C4-2B (cell line): Measurements from ENCODE around the gene MMP27.
A peak's percentile ranks its signal among the peaks of the same experiment; 100 is the strongest.

Experiments
- H3K27ac ChIP-seq: fragments of 450-650 bp; 2 replicates; pipeline ENCODE4 v1.5.1; 2017
- ZFX ChIP-seq: fragments of 450-650 bp; IDR thresholded peaks from 2 replicates; pipeline ENCODE4 v1.6.1; 2017
- TF ChIP-seq, protein P1 (sequence below): fragments of 450-650 bp; conservative IDR thresholded peaks from 2 replicates; pipeline ENCODE4 v1.5.1; 2017; ENCODE audit warnings: mild to moderate bottlenecking

The MMP27 gene

DNA sequence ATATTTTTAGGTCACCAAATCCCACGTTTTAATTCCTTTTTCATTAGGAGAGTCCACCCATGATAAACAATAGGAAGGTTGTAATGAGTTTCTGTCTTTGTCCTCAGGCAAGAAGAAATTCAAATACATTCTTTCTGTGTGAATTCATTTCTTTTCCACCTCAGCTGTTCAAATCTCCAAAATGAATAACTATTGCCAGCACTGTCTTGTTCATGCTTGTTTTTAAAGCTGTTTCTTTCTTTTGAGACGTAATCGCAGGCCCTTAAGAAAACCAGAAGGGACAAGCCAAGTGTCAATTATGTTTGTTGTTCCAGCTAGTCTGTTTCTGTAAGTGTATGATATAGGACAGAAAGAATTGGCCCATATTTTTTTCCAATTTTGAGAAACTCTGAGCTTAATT lies 20.2 kb downstream of the MMP27 start:
- H3K27ac ChIP-seq = no peak overlapping the region
- TF ChIP-seq, protein P1, sequence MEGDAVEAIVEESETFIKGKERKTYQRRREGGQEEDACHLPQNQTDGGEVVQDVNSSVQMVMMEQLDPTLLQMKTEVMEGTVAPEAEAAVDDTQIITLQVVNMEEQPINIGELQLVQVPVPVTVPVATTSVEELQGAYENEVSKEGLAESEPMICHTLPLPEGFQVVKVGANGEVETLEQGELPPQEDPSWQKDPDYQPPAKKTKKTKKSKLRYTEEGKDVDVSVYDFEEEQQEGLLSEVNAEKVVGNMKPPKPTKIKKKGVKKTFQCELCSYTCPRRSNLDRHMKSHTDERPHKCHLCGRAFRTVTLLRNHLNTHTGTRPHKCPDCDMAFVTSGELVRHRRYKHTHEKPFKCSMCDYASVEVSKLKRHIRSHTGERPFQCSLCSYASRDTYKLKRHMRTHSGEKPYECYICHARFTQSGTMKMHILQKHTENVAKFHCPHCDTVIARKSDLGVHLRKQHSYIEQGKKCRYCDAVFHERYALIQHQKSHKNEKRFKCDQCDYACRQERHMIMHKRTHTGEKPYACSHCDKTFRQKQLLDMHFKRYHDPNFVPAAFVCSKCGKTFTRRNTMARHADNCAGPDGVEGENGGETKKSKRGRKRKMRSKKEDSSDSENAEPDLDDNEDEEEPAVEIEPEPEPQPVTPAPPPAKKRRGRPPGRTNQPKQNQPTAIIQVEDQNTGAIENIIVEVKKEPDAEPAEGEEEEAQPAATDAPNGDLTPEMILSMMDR = no peak
- no peak for TF ChIP-seq ZFX

DNA sequence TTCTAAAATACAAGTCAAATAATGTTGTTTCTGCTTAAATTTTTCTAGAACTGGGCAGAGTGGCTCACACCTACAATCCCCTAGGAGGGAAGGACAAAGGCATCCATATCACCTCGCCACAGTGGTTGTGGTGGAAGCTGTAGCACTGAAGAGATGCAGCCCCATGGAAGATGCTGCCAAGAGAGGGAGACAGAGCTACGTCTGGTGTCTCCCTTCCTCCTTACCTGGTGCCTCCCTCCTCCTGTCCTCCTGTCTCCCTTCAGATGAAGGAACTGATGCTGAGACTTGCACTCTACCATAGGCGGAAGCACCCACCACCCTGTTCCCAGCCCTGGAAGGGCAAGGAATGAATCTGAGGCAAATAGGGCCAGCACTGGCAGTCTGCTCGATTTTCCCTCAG lies 22.3 kb downstream of the MMP27 start:
- TF ChIP-seq, protein P1 = peak; percentile 11; the same call in 1 of the 2 replicates
- no peak for TF ChIP-seq ZFX
- no peak overlapping the region for H3K27ac ChIP-seq

DNA sequence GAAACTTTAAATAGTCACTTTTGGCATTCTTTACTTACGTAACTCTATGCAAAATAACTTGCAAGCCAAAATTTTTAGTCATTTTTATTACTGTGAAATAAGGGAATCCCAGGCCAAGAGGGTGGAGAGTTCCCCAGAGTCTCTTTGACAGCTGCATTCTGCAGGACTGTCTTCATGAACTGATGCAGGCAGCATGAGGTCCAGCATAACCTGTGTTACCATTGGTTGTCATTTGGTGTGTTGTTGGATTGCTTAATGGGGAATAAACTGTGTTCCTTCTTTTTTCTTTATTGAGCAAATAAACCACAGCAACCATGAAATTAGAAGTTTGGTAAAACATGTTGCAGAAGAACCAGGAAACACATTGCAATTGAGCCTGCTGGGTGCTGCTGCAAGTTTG lies 24.6 kb downstream of the MMP27 start:
- no peak overlapping the region for H3K27ac ChIP-seq
- TF ChIP-seq, protein P1 = no peak
- no peak for TF ChIP-seq ZFX

DNA sequence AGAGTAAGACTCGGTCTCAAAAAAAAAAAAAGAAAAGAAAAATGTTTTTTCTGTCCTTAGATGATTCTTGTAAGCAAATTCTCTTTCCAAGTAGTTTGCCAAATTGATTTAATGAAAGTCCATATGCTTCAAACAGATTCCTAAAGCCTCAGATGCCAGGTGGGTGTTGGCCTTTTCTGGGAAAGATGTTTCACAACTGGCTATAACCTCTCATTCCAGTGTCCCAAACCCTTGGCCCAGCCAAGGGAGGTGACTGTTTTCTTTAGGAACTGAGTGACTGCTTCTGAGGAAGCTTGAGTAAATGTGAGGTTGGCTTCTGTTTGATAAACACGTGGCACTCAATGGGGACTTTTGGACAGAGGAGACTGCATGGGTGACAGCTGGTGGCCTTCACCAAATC lies 27.5 kb downstream of the MMP27 start:
- TF ChIP-seq, protein P1 = no peak
- no peak for TF ChIP-seq ZFX
- no peak overlapping the region for H3K27ac ChIP-seq

DNA sequence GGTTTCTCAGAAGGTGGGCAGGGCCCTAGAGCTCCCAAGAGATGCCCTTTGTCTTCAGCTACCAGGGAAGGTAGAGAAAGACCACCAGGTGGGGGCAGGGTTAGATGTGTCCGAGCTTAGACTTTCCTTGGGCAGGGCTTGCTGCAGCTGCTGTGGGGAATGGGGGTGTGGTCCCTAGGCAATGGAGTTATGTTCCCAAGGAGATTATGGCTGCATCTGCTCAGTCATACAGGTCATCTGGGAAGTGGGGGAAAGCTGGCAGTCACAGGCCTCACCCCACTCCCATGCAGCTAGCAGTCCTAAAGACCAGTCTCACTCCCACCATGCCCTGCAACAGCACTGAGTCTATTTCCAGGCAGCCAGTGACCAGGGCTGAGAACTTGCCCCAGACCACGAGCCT lies 29.5 kb downstream of the MMP27 start:
- TF ChIP-seq, protein P1 = no peak
- TF ChIP-seq ZFX = no peak
- H3K27ac ChIP-seq = no peak overlapping the region

DNA sequence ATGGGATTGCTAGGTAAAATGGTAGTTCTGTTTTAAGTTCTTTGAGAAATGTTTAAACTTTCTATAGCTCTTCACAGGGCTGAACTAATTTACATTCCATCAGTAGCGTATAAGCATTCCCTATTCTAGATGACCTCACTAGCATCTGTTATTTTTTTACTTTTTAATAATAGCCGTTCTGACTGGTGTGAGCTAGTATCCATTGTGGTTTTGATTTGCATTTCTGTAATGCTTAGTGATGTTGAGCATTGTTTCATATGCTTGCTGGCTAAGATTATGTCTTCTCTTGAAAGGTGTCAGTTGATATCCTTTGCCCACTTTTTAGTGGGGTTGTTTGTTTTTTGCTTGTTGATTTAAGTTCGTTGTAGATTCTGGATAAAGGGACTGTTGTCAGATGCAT lies 35.9 kb downstream of the MMP27 start:
- TF ChIP-seq, protein P1 = no peak
- no peak for TF ChIP-seq ZFX

DNA sequence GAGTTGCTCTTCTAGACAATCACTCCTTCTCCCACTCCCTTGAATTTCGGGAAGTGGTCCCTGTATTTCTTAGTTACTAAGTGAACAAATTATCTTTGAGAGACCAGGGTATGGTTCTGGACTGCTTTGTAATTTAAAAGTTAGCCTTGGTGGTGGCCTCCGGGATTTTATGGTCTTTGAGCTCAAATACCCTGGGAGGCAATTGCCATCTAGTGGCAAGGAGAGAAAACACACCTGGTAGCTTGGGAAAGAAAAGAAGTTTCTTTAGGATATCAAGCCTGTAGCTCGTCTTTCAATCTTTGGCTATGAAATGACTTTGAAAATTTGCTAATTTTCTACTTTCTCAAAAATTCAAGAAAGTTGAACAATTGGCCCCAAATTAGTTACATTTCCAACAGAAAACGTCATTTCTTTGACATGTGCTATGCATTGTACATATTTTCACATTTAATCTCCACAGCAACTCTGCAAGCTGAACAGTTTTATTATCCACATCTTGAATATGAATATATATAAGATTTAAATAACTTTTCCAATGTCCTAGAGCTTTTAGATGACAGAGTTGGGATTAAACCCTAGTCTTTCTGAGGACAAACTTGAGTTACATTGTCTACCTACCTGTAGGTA lies 39.1 kb downstream of the MMP27 start:
- no peak overlapping the region for H3K27ac ChIP-seq
- TF ChIP-seq, protein P1 = peak; percentile 94
- TF ChIP-seq ZFX = no peak

More for the DNA sequence above, 35.9 kb downstream of the MMP27 start:
- no peak overlapping the region for H3K27ac ChIP-seq
